ENCODE results near the gene TAGLN. TPM values are rescaled to one million over a fixed set of nuclear protein-coding genes. Genes with fewer than 3 reads are reported as not detected.

Gene TAGLN
- polyA plus RNA-seq, 3 donors, result 3.6 to 113 (median 4.0) TPM

- no peak overlapping the region for H2AFZ ChIP-seq (ENCODE audit: insufficient read depth, low read depth, low read length, poor library complexity, severe bottlenecking)
- H3K9ac ChIP-seq (ENCODE audit: insufficient read depth, low read length, poor library complexity, severe bottlenecking), result peak overlapping the region; percentile 25
- no peak for TF ChIP-seq CTCF (IDR thresholded peaks at IDR 0.05)
- H3K9me3 Mint-ChIP-seq, result peaks cover 0 to 3% (median 0%) of the 10 kb centered on the region in 7 donors
- H3K79me2 ChIP-seq (ENCODE audit: insufficient read depth, low read length), result no peaks in the 10 kb centered on the region
- no peaks in the 10 kb centered on the region for H3K27me3 ChIP-seq (ENCODE audit: control insufficient read depth in 2 of 2, insufficient read depth in 2 of 2, low read length in 2 of 2)
- H3K27me3 Mint-ChIP-seq (ENCODE audit: low read depth in 3 of 3), result peaks cover 3 to 7% (median 6%) of the 10 kb centered on the region in 3 donors
- H3K27ac Mint-ChIP-seq, result peak overlapping the region in 2 of 7 donors; percentile 18 to 70
- H3K4me3 Mint-ChIP-seq, result no peak overlapping the region
- H4K20me1 ChIP-seq (ENCODE audit: insufficient read depth, low read length), result peaks cover 12% of the 10 kb centered on the region
- peaks cover 19% of the 10 kb centered on the region for H3K4me1 Mint-ChIP-seq
- H3K27ac ChIP-seq (ENCODE audit: low read depth in 1 of 2, low read length in 2 of 2), result peak overlapping the region in 1 of 2 donors; percentile 36
- DNase-seq, result no peak
- H3K4me3 ChIP-seq (replicated peaks in 1 of 3; ENCODE audit: low read depth in 2 of 3, low read length in 3 of 3), result no peak overlapping the region
- no peaks in the 10 kb centered on the region for H3K9me3 ChIP-seq (replicated peaks in 1 of 2; ENCODE audit: control insufficient read depth in 1 of 2, insufficient read depth in 1 of 2, low read length in 2 of 2)
- intact Hi-C loops (cut with micrococcal nuclease), result no loop called here
- peaks cover 43 to 57% of the 10 kb centered on the region in 2 donors for H3K36me3 ChIP-seq (replicated peaks in 1 of 2; ENCODE audit: control insufficient read depth in 1 of 2, insufficient read depth in 2 of 2, low read length in 2 of 2)
- WGBS (ENCODE audit: insufficient coverage), result 82% methylated on average over 11 of the region's 14 CpGs
- peaks cover 50 to 60% of the 10 kb centered on the region in 2 donors for H3K36me3 Mint-ChIP-seq
- no peak overlapping the region for H3K4me2 ChIP-seq (replicated peaks; ENCODE audit: extremely low read depth, low read length, poor library complexity, severe bottlenecking)
- peaks cover 0 to 6% of the 10 kb centered on the region in 2 donors for H3K4me1 ChIP-seq (ENCODE audit: control insufficient read depth in 1 of 2, insufficient read depth in 2 of 2, low read length in 2 of 2)
These were observed 2.6 kb downstream of the TAGLN start for GRCh38 chr11:117201658-117202305.

- Histone ChIP-seq H3K9ac (ENCODE audit: insufficient read depth, low read length, poor library complexity, severe bottlenecking) (no peak overlapping the region), H4K20me1 (ENCODE audit: insufficient read depth, low read length) (peaks cover 12% of the 10 kb centered on the region), H3K4me2 (replicated peaks; ENCODE audit: extremely low read depth, low read length, poor library complexity, severe bottlenecking) (no peak overlapping the region), H3K4me3 (replicated peaks in 1 of 3; ENCODE audit: low read depth in 2 of 3, low read length in 3 of 3) (no peak overlapping the region), H3K27me3 (ENCODE audit: control insufficient read depth in 2 of 2, insufficient read depth in 2 of 2, low read length in 2 of 2) (no peaks in the 10 kb centered on the region), H3K79me2 (ENCODE audit: insufficient read depth, low read length) (no peaks in the 10 kb centered on the region), H2AFZ (ENCODE audit: insufficient read depth, low read depth, low read length, poor library complexity, severe bottlenecking) (no peak overlapping the region), H3K27ac (ENCODE audit: low read depth in 1 of 2, low read length in 2 of 2) (peak overlapping the region in 1 of 2 donors; percentile 36), H3K9me3 (replicated peaks in 1 of 2; ENCODE audit: control insufficient read depth in 1 of 2, insufficient read depth in 1 of 2, low read length in 2 of 2) (no peaks in the 10 kb centered on the region), H3K36me3 (replicated peaks in 1 of 2; ENCODE audit: control insufficient read depth in 1 of 2, insufficient read depth in 2 of 2, low read length in 2 of 2) (peaks cover 38 to 49% of the 10 kb centered on the region in 2 donors), H3K4me1 (ENCODE audit: control insufficient read depth in 1 of 2, insufficient read depth in 2 of 2, low read length in 2 of 2) (peaks cover 0 to 6% of the 10 kb centered on the region in 2 donors)
- Mint-ChIP-seq H3K27ac (peak overlapping the region in 3 of 7 donors; percentile 18 to 70 (median 32)), H3K36me3 (peaks cover 44 to 52% of the 10 kb centered on the region in 2 donors), H3K27me3 (ENCODE audit: low read depth in 3 of 3) (peaks cover 3 to 7% (median 4%) of the 10 kb centered on the region in 3 donors), H3K4me1 (peaks cover 17% of the 10 kb centered on the region), H3K4me3 (no peak overlapping the region), H3K9me3 (peaks cover 0 to 2% (median 0%) of the 10 kb centered on the region in 7 donors)
- WGBS (ENCODE audit: insufficient coverage), result 100% methylated on average over 5 of the region's 7 CpGs
- no peak for TF ChIP-seq CTCF (IDR thresholded peaks at IDR 0.05)
- intact Hi-C loops (cut with micrococcal nuclease), result no loop called here
- DNase-seq, result no peak
These were observed 3.4 kb downstream of the TAGLN start for GRCh38 chr11:117202386-117203068.

Data from CD14-positive monocyte (primary cell).